ENCODE data around the gene LRRC56.
A peak's percentile ranks its signal among the peaks of the same experiment; 100 is the strongest.
"Not testable (repeated sequence)": the region's sequence is repeated elsewhere in the genome, so short reads cannot be mapped to it uniquely, and the experiment has no call there.

The LRRC56 gene

GRCh38 chr11:561148-562003 lies 24.0 kb downstream of the LRRC56 start:
- peak; percentile 30 for DNase-seq

GRCh38 chr11:562046-562645 lies 24.8 kb downstream of the LRRC56 start:
- DNase-seq, result no peak

- DNase-seq, result no peak
Observed at GRCh38 chr11:563066-563811, 25.9 kb downstream of the LRRC56 start.

GRCh38 chr11:563812-564578 lies 26.7 kb downstream of the LRRC56 start:
- DNase-seq, result no peak

GRCh38 chr11:565921-566509 lies 28.7 kb downstream of the LRRC56 start:
- DNase-seq, result no peak

GRCh38 chr11:567011-567628 lies 29.8 kb downstream of the LRRC56 start:
- no peak for DNase-seq

GRCh38 chr11:567629-568292 lies 30.4 kb downstream of the LRRC56 start:
- no peak for DNase-seq

- peak; percentile 96 for DNase-seq
Observed at GRCh38 chr11:568306-569157, 31.2 kb downstream of the LRRC56 start.

GRCh38 chr11:569158-569885 lies 32.0 kb downstream of the LRRC56 start:
- no peak for DNase-seq

GRCh38 chr11:571802-572185 lies 34.5 kb downstream of the LRRC56 start:
- no peak for DNase-seq

GRCh38 chr11:573146-573759 lies 35.9 kb downstream of the LRRC56 start:
- no peak for DNase-seq

GRCh38 chr11:574031-574570 lies 36.8 kb downstream of the LRRC56 start:
- DNase-seq, result not testable (repeated sequence)

GRCh38 chr11:574632-575312 lies 37.4 kb downstream of the LRRC56 start:
- no peak for DNase-seq

- no peak for DNase-seq
Observed at GRCh38 chr11:575313-575995, 38.1 kb downstream of the LRRC56 start.

GRCh38 chr11:575996-576768 lies 38.9 kb downstream of the LRRC56 start, which contains the start of gene PHRF1:
PHRF1 (plus strand) TSS chr11:576470; CDS start chr11:581513, 5,043 bp downstream.
- DNase-seq, result peak; percentile 94

GRCh38 chr11:576811-577610 lies 39.7 kb downstream of the LRRC56 start:
- no peak for DNase-seq
